Limb (tissue), 2 donors: ENCODE results near the gene FBXL17.

Experiments
- DNase-seq, 2 donors: peaks; one replicate each; pipeline ENCODE4 v3.0.0-alpha.2; 2016; ENCODE audit errors: extremely low spot score in 2 of 2

Gene FBXL17

GRCh38 chr5:107867266-107867665 is 514.6 kb downstream of the FBXL17 start:
- DNase-seq, result no peak

- peak in 1 of 2 donors; percentile 47 for DNase-seq
These were observed 517.1 kb downstream of the FBXL17 start for GRCh38 chr5:107864793-107865192.

- no peak for DNase-seq
These were observed 518.8 kb downstream of the FBXL17 start for GRCh38 chr5:107863125-107863524.

GRCh38 chr5:107861565-107861964 is 520.3 kb downstream of the FBXL17 start:
- DNase-seq, result no peak

GRCh38 chr5:107860044-107860443 is 521.9 kb downstream of the FBXL17 start:
- no peak for DNase-seq

GRCh38 chr5:107858788-107859187 is 523.1 kb downstream of the FBXL17 start:
- DNase-seq, result no peak

- no peak for DNase-seq
These were observed 523.6 kb downstream of the FBXL17 start for GRCh38 chr5:107858324-107858723.

GRCh38 chr5:107857785-107858184 is 524.1 kb downstream of the FBXL17 start:
- no peak for DNase-seq

- DNase-seq, result no peak
These were observed 526.7 kb downstream of the FBXL17 start for GRCh38 chr5:107855171-107855570.

GRCh38 chr5:107853696-107854095 is 528.2 kb downstream of the FBXL17 start:
- DNase-seq, result no peak

- no peak for DNase-seq
These were observed 528.9 kb downstream of the FBXL17 start for GRCh38 chr5:107853031-107853430.

GRCh38 chr5:107849118-107849517 is 532.8 kb downstream of the FBXL17 start:
- no peak for DNase-seq

- DNase-seq, result no peak
These were observed 541.3 kb downstream of the FBXL17 start for GRCh38 chr5:107840592-107840991.

- no peak for DNase-seq
These were observed 541.7 kb downstream of the FBXL17 start for GRCh38 chr5:107840161-107840560.

- DNase-seq, result no peak
These were observed 546.8 kb downstream of the FBXL17 start for GRCh38 chr5:107835096-107835495.

- no peak for DNase-seq
These were observed 549.2 kb downstream of the FBXL17 start for GRCh38 chr5:107832746-107833145.

GRCh38 chr5:107831612-107832395 is 550.1 kb downstream of the FBXL17 start:
- DNase-seq, result no peak

GRCh38 chr5:107830750-107831149 is 551.1 kb downstream of the FBXL17 start:
- no peak for DNase-seq

- no peak for DNase-seq
These were observed 555.4 kb downstream of the FBXL17 start for GRCh38 chr5:107826311-107827000.

GRCh38 chr5:107824821-107825220 is 557.1 kb downstream of the FBXL17 start:
- no peak for DNase-seq

GRCh38 chr5:107821288-107821687 is 560.6 kb downstream of the FBXL17 start:
- no peak for DNase-seq

- no peak for DNase-seq
These were observed 561.5 kb downstream of the FBXL17 start for GRCh38 chr5:107820429-107820828.

GRCh38 chr5:107817951-107818350 is 563.9 kb downstream of the FBXL17 start:
- no peak for DNase-seq
